NCI-H146 treated with DMSO at 0.1 percent for 48 hours (cell line): Measurements from ENCODE around the gene TTC38.

Source experiments
- DNase-seq: peaks from one replicate; lab custom pipeline; 2025; ENCODE audit not compliant: unreplicated experiment; lab: John Stamatoyannopoulos, UW

Gene TTC38

GRCh38 chr22:46276563-46276962, 8.8 kb downstream of the TTC38 start:
- DNase-seq = no peak

GRCh38 chr22:46278656-46279645, 11.1 kb downstream of the TTC38 start:
- DNase-seq = no peak

- DNase-seq = no peak
Observed at GRCh38 chr22:46280063-46280817, 12.4 kb downstream of the TTC38 start.

- no peak for DNase-seq
Observed at GRCh38 chr22:46280999-46281623, 13.3 kb downstream of the TTC38 start.

GRCh38 chr22:46281866-46282678, 14.3 kb downstream of the TTC38 start:
- DNase-seq = no peak

GRCh38 chr22:46286006-46286405, 18.2 kb downstream of the TTC38 start:
- no peak for DNase-seq

GRCh38 chr22:46286941-46287872, 19.4 kb downstream of the TTC38 start:
- no peak for DNase-seq

- DNase-seq = no peak
Observed at GRCh38 chr22:46287873-46288751, 20.3 kb downstream of the TTC38 start.

- DNase-seq = no peak
Observed at GRCh38 chr22:46288846-46289243, 21.0 kb downstream of the TTC38 start.

GRCh38 chr22:46289244-46289891, 21.6 kb downstream of the TTC38 start:
- no peak for DNase-seq

- no peak for DNase-seq
Observed at GRCh38 chr22:46290121-46290842, 22.5 kb downstream of the TTC38 start.

GRCh38 chr22:46290843-46291785, 23.3 kb downstream of the TTC38 start:
- DNase-seq = peak; percentile 13

- no peak for DNase-seq
Observed at GRCh38 chr22:46292173-46292572, 24.4 kb downstream of the TTC38 start.

- no peak for DNase-seq
Observed at GRCh38 chr22:46292732-46293131, 24.9 kb downstream of the TTC38 start.

GRCh38 chr22:46293577-46294260, 25.9 kb downstream of the TTC38 start:
- DNase-seq = no peak

GRCh38 chr22:46294784-46295183, 27.0 kb downstream of the TTC38 start:
- no peak for DNase-seq
